WTC11 (cell line): Measurements from ENCODE around the gene RNF40. TPM values are rescaled to one million over a fixed set of nuclear protein-coding genes. Genes with fewer than 3 reads are reported as not detected.
"Not testable (repeated sequence)": the region's sequence is repeated elsewhere in the genome, so short reads cannot be mapped to it uniquely, and the experiment has no call there.

Experiments
- ATAC-seq: fragments of 200-7000 bp; cut with Tn5 transposase; 2 replicates; pipeline ENCODE4 v1.10.0; 2021; ENCODE audit warnings: mild to moderate bottlenecking, moderate library complexity
- CTCF ChIA-PET: fragments of 300-600 bp; sonication (Branson Sonifier 250); formaldehyde crosslinking; loops from one replicate; lab custom pipeline; 2021; ENCODE audit warnings: antibody characterized with exemption; lab: Charles Lee
- POLR2A ChIA-PET: fragments of 350-600 bp; sonication (Branson Sonifier 250); formaldehyde crosslinking; loops from one replicate; lab custom pipeline; 2021; ENCODE audit warnings: antibody characterized with exemption; lab: Charles Lee
- DNase-seq: peaks from one replicate; pipeline ENCODE4 v3.0.0; 2021; ENCODE audit warnings: low spot score
- H3K27ac Mint-ChIP-seq: 2 replicates; pipeline ENCODE4 v1.8.0; 2021; ENCODE audit warnings: mixed read lengths
- H3K27me3 Mint-ChIP-seq: 2 replicates; pipeline ENCODE4 v1.8.0; 2021; ENCODE audit warnings: low read depth, mild to moderate bottlenecking, moderate library complexity, mixed read lengths
- H3K36me3 Mint-ChIP-seq: 2 replicates; pipeline ENCODE4 v1.8.0; 2021; ENCODE audit warnings: mixed read lengths
- H3K4me1 Mint-ChIP-seq: 2 replicates; pipeline ENCODE4 v1.8.0; 2022; ENCODE audit warnings: mixed read lengths
- H3K4me3 Mint-ChIP-seq: 2 replicates; pipeline ENCODE4 v1.8.0; 2021; ENCODE audit warnings: mild to moderate bottlenecking, moderate library complexity, mixed read lengths
- H3K9me3 Mint-ChIP-seq: 2 replicates; pipeline ENCODE4 v1.8.0; 2021; ENCODE audit warnings: mixed read lengths
- AFF4 ChIP-seq: sonication (generic); formaldehyde crosslinking; IDR thresholded peaks from 2 replicates; pipeline ENCODE4 v1.8.1; 2023; ENCODE audit warnings: mild to moderate bottlenecking, missing genetic modification reagents, borderline replicate concordance
- HMGA2 ChIP-seq: fragments of 250-450 bp; sonication (Bioruptor Pico); IDR thresholded peaks from 2 replicates; pipeline ENCODE4 v1.4.0; 2021; ENCODE audit warnings: mild to moderate bottlenecking, moderate library complexity
- NFE2L1 ChIP-seq: sonication (generic); formaldehyde crosslinking; IDR thresholded peaks from 2 replicates; pipeline ENCODE4 v1.8.1; 2023; ENCODE audit warnings: missing genetic modification reagents
- PRRX2 ChIP-seq: fragments of 250-450 bp; sonication (Bioruptor Pico); IDR thresholded peaks from 2 replicates; pipeline ENCODE4 v1.8.0; 2021; ENCODE audit warnings: mild to moderate bottlenecking
- STAT6 ChIP-seq: sonication (generic); formaldehyde crosslinking; conservative IDR thresholded peaks from 2 replicates; pipeline ENCODE4 v1.8.1; 2023; ENCODE audit warnings: mild to moderate bottlenecking, low read depth, missing genetic modification reagents, moderate library complexity
- TEAD4 ChIP-seq: sonication (generic); formaldehyde crosslinking; IDR thresholded peaks from 2 replicates; pipeline ENCODE4 v1.8.0; 2022; ENCODE audit warnings: mild to moderate bottlenecking, missing genetic modification reagents
- ZMAT4 ChIP-seq: fragments of 250-450 bp; sonication (Bioruptor Pico); IDR thresholded peaks from 2 replicates; pipeline ENCODE4 v1.9.0; 2021; ENCODE audit warnings: mild to moderate bottlenecking
- total RNA-seq: library from RNA; stranded (reverse); gene quantifications from 3 replicates; pipeline ENCODE4 v1.2.3, GENCODE V29; 2021
- TF ChIP-seq, protein P1 (sequence below): fragments of 250-450 bp; sonication (Bioruptor Pico); IDR thresholded peaks from 2 replicates; pipeline ENCODE4 v1.9.0; 2021; ENCODE audit warnings: moderate library complexity, mild to moderate bottlenecking, inconsistent platforms, borderline replicate concordance
- TF ChIP-seq, protein P2 (sequence below): sonication (generic); formaldehyde crosslinking; IDR thresholded peaks from 2 replicates; pipeline ENCODE4 v1.8.0; 2022; ENCODE audit warnings: mild to moderate bottlenecking, missing genetic modification reagents
- TF ChIP-seq, protein P3 (sequence below): fragments of 250-450 bp; sonication (Bioruptor Pico); IDR thresholded peaks from 2 replicates; pipeline ENCODE4 v1.9.0; 2021; ENCODE audit warnings: mild to moderate bottlenecking, borderline replicate concordance
- TF ChIP-seq, protein P4 (sequence below): sonication (generic); formaldehyde crosslinking; IDR thresholded peaks from 2 replicates; pipeline ENCODE4 v1.8.1; 2022; ENCODE audit warnings: low read depth, mild to moderate bottlenecking, moderate library complexity, missing genetic modification reagents, borderline replicate concordance

Gene RNF40
- total RNA-seq, 1 experiment from 2014 or later, result 77.1 TPM

DNA sequence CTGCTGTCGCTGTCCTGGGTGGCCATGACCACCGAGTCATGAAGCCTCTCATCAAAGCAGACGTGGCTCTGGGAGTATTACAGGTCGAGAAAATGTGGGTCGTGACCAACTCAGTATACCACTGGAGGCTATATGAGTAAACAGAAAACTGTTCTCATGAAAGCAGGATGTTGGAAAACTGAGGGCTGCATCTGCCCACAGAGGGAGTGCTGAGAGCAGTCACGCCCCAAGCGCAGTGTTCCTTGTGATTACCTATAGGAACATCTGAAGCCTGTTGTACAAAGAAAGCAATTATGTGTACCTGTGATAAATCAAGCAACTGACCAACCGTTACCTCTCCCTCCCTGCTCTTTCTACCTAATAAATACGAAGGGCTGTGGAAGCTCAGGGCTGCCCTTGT, 59.3 kb downstream of the RNF40 start:
- H3K4me3 Mint-ChIP-seq, H3K9me3 Mint-ChIP-seq, ATAC-seq, H3K4me1 Mint-ChIP-seq, H3K36me3 Mint-ChIP-seq, H3K27me3 Mint-ChIP-seq, DNase-seq, H3K27ac Mint-ChIP-seq, POLR2A ChIA-PET: not testable (repeated sequence)
- CTCF ChIA-PET, result interaction anchor here (1.7 kb wide), 1 partner anchor 23 kb away, joined by 5 read pairs; no protein-coding TSS in a partner anchor

DNA sequence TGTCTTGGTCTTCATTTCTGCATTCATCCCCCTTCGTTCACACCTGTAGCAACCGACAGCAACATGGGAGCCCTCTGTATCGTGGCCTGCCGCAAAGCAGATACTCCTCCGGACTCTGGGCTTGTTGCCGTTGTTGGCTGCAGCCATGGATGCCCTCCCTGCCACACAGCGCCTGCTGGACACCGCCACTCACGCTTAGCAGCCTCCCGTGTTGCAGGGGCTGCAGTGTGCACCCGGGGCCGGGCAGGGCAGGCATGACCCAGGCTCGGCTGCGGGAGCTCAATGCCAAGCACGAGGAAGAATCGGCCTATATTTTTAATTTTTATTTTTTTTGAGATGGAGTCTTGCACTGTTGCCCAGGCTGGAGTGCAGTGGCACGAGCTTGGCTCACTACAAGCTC, 59.8 kb downstream of the RNF40 start:
- ChIA-PET POLR2A (no interaction called here), CTCF (interaction anchor here (1.7 to 2.6 kb wide), 2 partner anchors 22 to 23 kb away, joined by 5 to 14 read pairs; no protein-coding TSS in a partner anchor)
- H3K4me1 Mint-ChIP-seq, result no peaks in the 10 kb centered on the region

More for the DNA sequence above, 59.8 kb downstream of the RNF40 start:
- DNase-seq (no peak), ATAC-seq (no peak)
- Mint-ChIP-seq H3K4me3 (no peak overlapping the region), H3K27me3 (peaks cover 6% of the 10 kb centered on the region), H3K9me3 (no peaks in the 10 kb centered on the region), H3K27ac (no peak overlapping the region), H3K36me3 (no peaks in the 10 kb centered on the region)
- TF ChIP-seq TEAD4 (CRISPR knock-in tag) (no peak), PRRX2 (CRISPR knock-in tag) (no peak), STAT6 (CRISPR knock-in tag) (no peak), ZMAT4 (CRISPR knock-in tag) (no peak), AFF4 (no peak), HMGA2 (CRISPR knock-in tag) (no peak), NFE2L1 (CRISPR knock-in tag) (no peak)
- TF ChIP-seq, protein P1, sequence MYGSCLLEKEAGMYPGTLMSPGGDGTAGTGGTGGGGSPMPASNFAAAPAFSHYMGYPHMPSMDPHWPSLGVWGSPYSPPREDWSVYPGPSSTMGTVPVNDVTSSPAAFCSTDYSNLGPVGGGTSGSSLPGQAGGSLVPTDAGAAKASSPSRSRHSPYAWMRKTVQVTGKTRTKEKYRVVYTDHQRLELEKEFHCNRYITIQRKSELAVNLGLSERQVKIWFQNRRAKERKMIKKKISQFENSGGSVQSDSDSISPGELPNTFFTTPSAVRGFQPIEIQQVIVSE, result no peak
- TF ChIP-seq, protein P2, sequence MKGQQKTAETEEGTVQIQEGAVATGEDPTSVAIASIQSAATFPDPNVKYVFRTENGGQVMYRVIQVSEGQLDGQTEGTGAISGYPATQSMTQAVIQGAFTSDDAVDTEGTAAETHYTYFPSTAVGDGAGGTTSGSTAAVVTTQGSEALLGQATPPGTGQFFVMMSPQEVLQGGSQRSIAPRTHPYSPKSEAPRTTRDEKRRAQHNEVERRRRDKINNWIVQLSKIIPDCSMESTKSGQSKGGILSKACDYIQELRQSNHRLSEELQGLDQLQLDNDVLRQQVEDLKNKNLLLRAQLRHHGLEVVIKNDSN (CRISPR knock-in tag), result no peak
- TF ChIP-seq, protein P3, sequence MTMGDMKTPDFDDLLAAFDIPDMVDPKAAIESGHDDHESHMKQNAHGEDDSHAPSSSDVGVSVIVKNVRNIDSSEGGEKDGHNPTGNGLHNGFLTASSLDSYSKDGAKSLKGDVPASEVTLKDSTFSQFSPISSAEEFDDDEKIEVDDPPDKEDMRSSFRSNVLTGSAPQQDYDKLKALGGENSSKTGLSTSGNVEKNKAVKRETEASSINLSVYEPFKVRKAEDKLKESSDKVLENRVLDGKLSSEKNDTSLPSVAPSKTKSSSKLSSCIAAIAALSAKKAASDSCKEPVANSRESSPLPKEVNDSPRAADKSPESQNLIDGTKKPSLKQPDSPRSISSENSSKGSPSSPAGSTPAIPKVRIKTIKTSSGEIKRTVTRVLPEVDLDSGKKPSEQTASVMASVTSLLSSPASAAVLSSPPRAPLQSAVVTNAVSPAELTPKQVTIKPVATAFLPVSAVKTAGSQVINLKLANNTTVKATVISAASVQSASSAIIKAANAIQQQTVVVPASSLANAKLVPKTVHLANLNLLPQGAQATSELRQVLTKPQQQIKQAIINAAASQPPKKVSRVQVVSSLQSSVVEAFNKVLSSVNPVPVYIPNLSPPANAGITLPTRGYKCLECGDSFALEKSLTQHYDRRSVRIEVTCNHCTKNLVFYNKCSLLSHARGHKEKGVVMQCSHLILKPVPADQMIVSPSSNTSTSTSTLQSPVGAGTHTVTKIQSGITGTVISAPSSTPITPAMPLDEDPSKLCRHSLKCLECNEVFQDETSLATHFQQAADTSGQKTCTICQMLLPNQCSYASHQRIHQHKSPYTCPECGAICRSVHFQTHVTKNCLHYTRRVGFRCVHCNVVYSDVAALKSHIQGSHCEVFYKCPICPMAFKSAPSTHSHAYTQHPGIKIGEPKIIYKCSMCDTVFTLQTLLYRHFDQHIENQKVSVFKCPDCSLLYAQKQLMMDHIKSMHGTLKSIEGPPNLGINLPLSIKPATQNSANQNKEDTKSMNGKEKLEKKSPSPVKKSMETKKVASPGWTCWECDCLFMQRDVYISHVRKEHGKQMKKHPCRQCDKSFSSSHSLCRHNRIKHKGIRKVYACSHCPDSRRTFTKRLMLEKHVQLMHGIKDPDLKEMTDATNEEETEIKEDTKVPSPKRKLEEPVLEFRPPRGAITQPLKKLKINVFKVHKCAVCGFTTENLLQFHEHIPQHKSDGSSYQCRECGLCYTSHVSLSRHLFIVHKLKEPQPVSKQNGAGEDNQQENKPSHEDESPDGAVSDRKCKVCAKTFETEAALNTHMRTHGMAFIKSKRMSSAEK (CRISPR knock-in tag), result no peak
- TF ChIP-seq, protein P4, sequence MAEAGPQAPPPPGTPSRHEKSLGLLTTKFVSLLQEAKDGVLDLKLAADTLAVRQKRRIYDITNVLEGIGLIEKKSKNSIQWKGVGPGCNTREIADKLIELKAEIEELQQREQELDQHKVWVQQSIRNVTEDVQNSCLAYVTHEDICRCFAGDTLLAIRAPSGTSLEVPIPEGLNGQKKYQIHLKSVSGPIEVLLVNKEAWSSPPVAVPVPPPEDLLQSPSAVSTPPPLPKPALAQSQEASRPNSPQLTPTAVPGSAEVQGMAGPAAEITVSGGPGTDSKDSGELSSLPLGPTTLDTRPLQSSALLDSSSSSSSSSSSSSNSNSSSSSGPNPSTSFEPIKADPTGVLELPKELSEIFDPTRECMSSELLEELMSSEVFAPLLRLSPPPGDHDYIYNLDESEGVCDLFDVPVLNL (CRISPR knock-in tag), result no peak

Other genes starting within 250 kb of the RNF40 start
- 35.9 to 43.0 TPM (median 42.4 TPM) in 3 replicates for gene ZNF768, start 235.8 kb upstream of the RNF40 start, total RNA-seq
- 11.3 to 11.7 TPM (median 11.5 TPM) in 3 replicates for gene ZNF747, start 227.5 kb upstream of the RNF40 start, total RNA-seq
- 9.0 to 10.4 TPM (median 9.1 TPM) in 3 replicates for gene ZNF764, start 203.9 kb upstream of the RNF40 start, total RNA-seq
- gene ZNF688, start 190.6 kb upstream of the RNF40 start, total RNA-seq, result 4.2 to 6.0 TPM (median 4.9 TPM) in 3 replicates
- 15.4 to 16.5 TPM (median 16.0 TPM) in 3 replicates for gene ZNF785, start 176.6 kb upstream of the RNF40 start, total RNA-seq
- 13.2 to 16.3 TPM (median 15.9 TPM) in 3 replicates for gene ZNF689, start 151.9 kb upstream of the RNF40 start, total RNA-seq
- 21.9 to 24.3 TPM (median 22.0 TPM) in 3 replicates for gene PRR14, start 111.4 kb upstream of the RNF40 start, total RNA-seq
- gene FBRS, start 103.9 kb upstream of the RNF40 start, total RNA-seq, result 18.9 to 23.2 TPM (median 19.9 TPM) in 3 replicates
- gene SRCAP, start 63.2 kb upstream of the RNF40 start, total RNA-seq, result 54.9 to 58.5 TPM (median 55.8 TPM) in 3 replicates
- 40.8 to 50.5 TPM (median 45.0 TPM) in 3 replicates for gene PHKG2, start 13.9 kb upstream of the RNF40 start, total RNA-seq
- 4.6 to 6.6 TPM (median 6.2 TPM) in 3 replicates for gene CFAP119, start 260 bp upstream of the RNF40 start, total RNA-seq
- 18.7 to 20.0 TPM (median 19.7 TPM) in 3 replicates for gene ZNF629, start 24.9 kb downstream of the RNF40 start, total RNA-seq
- 18.3 to 20.3 TPM (median 18.7 TPM) in 3 replicates for gene BCL7C, start 131.8 kb downstream of the RNF40 start, total RNA-seq
- gene CTF1, start 134.3 kb downstream of the RNF40 start, total RNA-seq, result 1.4 to 1.9 TPM (median 1.6 TPM) in 3 replicates
- gene FBXL19, start 161.2 kb downstream of the RNF40 start, total RNA-seq, result 79.0 to 84.9 TPM (median 84.3 TPM) in 3 replicates
- gene ORAI3, start 186.7 kb downstream of the RNF40 start, total RNA-seq, result 10.8 to 13.5 TPM (median 13.2 TPM) in 3 replicates
- gene SETD1A, start 195.4 kb downstream of the RNF40 start, total RNA-seq, result 29.3 to 31.1 TPM (median 29.4 TPM) in 3 replicates
- 4.1 to 4.5 TPM (median 4.5 TPM) in 3 replicates for gene HSD3B7, start 222.9 kb downstream of the RNF40 start, total RNA-seq
- gene STX1B, start 248.3 kb downstream of the RNF40 start, total RNA-seq, result 15.9 to 20.5 TPM (median 19.9 TPM) in 3 replicates